GM12878 (cell line): Measurements from ENCODE around the gene SOSTDC1. TPM values are rescaled to one million over a fixed set of nuclear protein-coding genes. Genes with fewer than 3 reads are reported as not detected.

Experiments used
- ATAC-seq: fragments of 200-7000 bp; cut with Tn5 transposase; 3 replicates; pipeline ENCODE4 v1.9.1; 2020; ENCODE audit warnings: mild to moderate bottlenecking, moderate library complexity
- BruUV-seq: library from RNA; stranded (reverse); fragments of 400-500 nt; replicated peaks from 2 replicates; lab custom pipeline; 2021; lab: Mats Ljungman, UMichigan
- CTCF ChIA-PET: fragments of 300-600 bp; sonication (Branson Sonifier 250); formaldehyde crosslinking; extraction: SDS; loops from one replicate; lab custom pipeline; 2021; ENCODE audit warnings: inconsistent platforms; lab: Yijun Ruan, JAX
- POLR2A ChIA-PET: fragments of 350-600 bp; formaldehyde crosslinking; extraction: SDS; loops from one replicate; lab custom pipeline; 2021; ENCODE audit warnings: inconsistent platforms; lab: Charles Lee
- RAD21 ChIA-PET: fragments of 300-600 bp; sonication (Branson Sonifier 250); formaldehyde crosslinking; loops from one replicate; lab custom pipeline; 2023; ENCODE audit warnings: antibody characterized with exemption; ENCODE audit not compliant: unreplicated experiment; lab: Charles Lee
- SMC1A ChIA-PET: fragments of 300-600 bp; sonication (Branson Sonifier 250); formaldehyde crosslinking; loops from one replicate; lab custom pipeline; 2023; ENCODE audit not compliant: unreplicated experiment, uncharacterized antibody; lab: Charles Lee
- DNase-seq: peaks from one replicate; pipeline ENCODE4 v3.0.0-alpha.2; 2011; ENCODE audit warnings: low read depth, low spot score
- FAIRE-seq: peaks from 3 replicates; lab custom pipeline; 2011; peaks lifted over from hg19 to GRCh38; lab: Jason Lieb, UNC
- H2AFZ ChIP-seq: 2 replicates; pipeline ENCODE4 v1.6.0; 2011; ENCODE audit warnings: low read depth, low read length, control low read depth; ENCODE audit not compliant: control insufficient read depth
- H3K27ac ChIP-seq: 2 replicates; pipeline ENCODE4 v1.5.1; 2011; ENCODE audit warnings: control low read depth; ENCODE audit not compliant: control insufficient read depth, insufficient read depth
- H3K27me3 ChIP-seq, 2 experiments: replicated peaks in 1 of 2; 2 replicates each; pipeline versions ENCODE4 v1.6.0 to v1.6.1; 2011; ENCODE audit warnings: low read length in 1 of 2; ENCODE audit not compliant: control insufficient read depth in 2 of 2, insufficient read depth in 2 of 2
- H3K36me3 ChIP-seq, 2 experiments: 2 replicates each; pipeline ENCODE4 v1.5.1; 2011; ENCODE audit warnings: low read length in 1 of 2; ENCODE audit not compliant: control insufficient read depth in 2 of 2, insufficient read depth in 2 of 2
- H3K4me1 ChIP-seq: 2 replicates; pipeline ENCODE4 v1.6.1; 2011; ENCODE audit warnings: mild to moderate bottlenecking, low read length, moderate library complexity, mixed read lengths; ENCODE audit not compliant: control insufficient read depth, insufficient read depth
- H3K4me2 ChIP-seq: 2 replicates; pipeline ENCODE4 v1.6.0; 2011; ENCODE audit warnings: control low read depth; ENCODE audit not compliant: control insufficient read depth, insufficient read depth
- H3K4me3 ChIP-seq: fragments of 200-600 bp; sonication (generic); 2 replicates; pipeline ENCODE4 v1.5.1; 2016
- H3K79me2 ChIP-seq: 2 replicates; pipeline ENCODE4 v1.6.0; 2011; ENCODE audit warnings: low read length; ENCODE audit not compliant: control insufficient read depth, insufficient read depth
- H3K9ac ChIP-seq: 2 replicates; pipeline ENCODE4 v1.8.0; 2011; ENCODE audit warnings: low read length, control low read depth, mixed read lengths; ENCODE audit not compliant: control insufficient read depth, insufficient read depth
- H3K9me3 ChIP-seq: replicated peaks from 3 replicates; pipeline ENCODE4 v1.5.1; 2011; ENCODE audit warnings: mild to moderate bottlenecking, low read length; ENCODE audit not compliant: control insufficient read depth, insufficient read depth
- H4K20me1 ChIP-seq: 2 replicates; pipeline ENCODE4 v1.6.0; 2011; ENCODE audit not compliant: control insufficient read depth, insufficient read depth
- ATF2 ChIP-seq: IDR thresholded peaks from 2 replicates; pipeline ENCODE4 v1.6.1; 2012; ENCODE audit warnings: low read length, inconsistent platforms
- IKZF2 ChIP-seq, 2 experiments: fragments of 450-650 bp; IDR thresholded peaks; 2 replicates each; pipeline ENCODE4 v1.6.1; 2017; ENCODE audit warnings: mild to moderate bottlenecking in 2 of 2, moderate library complexity in 2 of 2
- IRF3 ChIP-seq: fragments of 450-650 bp; IDR thresholded peaks from 2 replicates; pipeline ENCODE4 v1.6.1; 2014; ENCODE audit warnings: mild to moderate bottlenecking
- IRF4 ChIP-seq: IDR thresholded peaks from 2 replicates; pipeline ENCODE4 v1.6.1; 2011; ENCODE audit warnings: low read depth, low read length
- NR2F1 ChIP-seq: fragments of 450-650 bp; conservative IDR thresholded peaks from 2 replicates; pipeline ENCODE4 v1.6.1; 2017; ENCODE audit warnings: mild to moderate bottlenecking
- PAX8 ChIP-seq: fragments of 450-650 bp; IDR thresholded peaks from 2 replicates; pipeline ENCODE4 v1.6.1; 2017; ENCODE audit warnings: mild to moderate bottlenecking, moderate library complexity
- PBX3 ChIP-seq: IDR thresholded peaks from 2 replicates; pipeline ENCODE4 v1.6.1; 2011; ENCODE audit warnings: mild to moderate bottlenecking, low read depth, low read length, moderate library complexity; ENCODE audit not compliant: insufficient replicate concordance
- RELA ChIP-seq: fragments of 450-650 bp; IDR thresholded peaks from 2 replicates; pipeline ENCODE4 v1.8.0; 2014; ENCODE audit warnings: borderline replicate concordance; ENCODE audit not compliant: partially characterized antibody
- SIX5 ChIP-seq: IDR thresholded peaks from 2 replicates; pipeline ENCODE4 v1.6.1; 2011; ENCODE audit warnings: mild to moderate bottlenecking, low read depth, low read length, moderate library complexity; ENCODE audit not compliant: severe bottlenecking
- SKIL ChIP-seq: fragments of 450-650 bp; IDR thresholded peaks from 2 replicates; pipeline ENCODE4 v1.6.1; 2017; ENCODE audit warnings: mild to moderate bottlenecking, low read depth, inconsistent platforms; ENCODE audit not compliant: poor library complexity, severe bottlenecking
- SMAD1 ChIP-seq: fragments of 450-650 bp; IDR thresholded peaks from 2 replicates; pipeline ENCODE4 v1.6.1; 2018; ENCODE audit warnings: mild to moderate bottlenecking, low read depth; ENCODE audit not compliant: partially characterized antibody
- SMAD5 ChIP-seq: IDR thresholded peaks from 2 replicates; pipeline ENCODE4 v1.6.1; 2016; ENCODE audit warnings: antibody characterized with exemption, low read depth
- STAT3 ChIP-seq: IDR thresholded peaks from 2 replicates; pipeline ENCODE4 v1.6.1; 2011; ENCODE audit warnings: low read depth, low read length, improper control_type of control experiment
- SUPT20H ChIP-seq: IDR thresholded peaks from 2 replicates; pipeline ENCODE4 v1.6.1; 2011; ENCODE audit warnings: low read depth, mild to moderate bottlenecking, low read length, moderate library complexity, borderline replicate concordance; ENCODE audit not compliant: control insufficient read depth
- TCF7 ChIP-seq: IDR thresholded peaks from 2 replicates; pipeline ENCODE4 v1.6.1; 2014; ENCODE audit warnings: antibody characterized with exemption, borderline replicate concordance
- YBX1 ChIP-seq: fragments of 450-650 bp; IDR thresholded peaks from 2 replicates; pipeline ENCODE4 v1.6.1; 2016; ENCODE audit warnings: antibody characterized with exemption
- YY1 ChIP-seq: IDR thresholded peaks from 2 replicates; pipeline ENCODE4 v1.6.1; 2011; ENCODE audit warnings: low read depth, mild to moderate bottlenecking, low read length
- ZBTB33 ChIP-seq: fragments of 450-650 bp; IDR thresholded peaks from 2 replicates; pipeline ENCODE4 v1.6.1; 2017; ENCODE audit warnings: mild to moderate bottlenecking
- WGBS: methylation state at CpG from one replicate; pipeline ENCODE4 v1.1.6; 2016; ENCODE audit warnings: low lambda C conversion rate; ENCODE audit not compliant: insufficient replicate concordance, insufficient coverage; ENCODE audit errors: missing lambda C conversion rate; 5-methylcytosine and 5-hydroxymethylcytosine counted together
- in situ Hi-C: fragments of 300-500 bp; cut with MboI; formaldehyde crosslinking; loops from 9 replicates; pipeline ENCODE4 v1.14.3; 2018; ENCODE audit warnings: mixed read lengths
- intact Hi-C: fragments of 100-400 bp; cut with micrococcal nuclease; formaldehyde crosslinking; loops from one replicate; pipeline ENCODE4 v1.14.2; 2022; ENCODE audit not compliant: unreplicated experiment
- polyA plus RNA-seq, 11 experiments: library from polyadenylated mRNA; depleted of rRNA in 4 of 11; unstranded in 6 of 11; stranded (reverse) in 5 of 11; fragments of >200 nt; fragmentation: Nextera tagmentation in 4 of 11; fragmentation: Illumina TruSeq in 1 of 11; extraction: Ambion mirVana in 4 of 11; extraction: Trizol in 1 of 11; gene quantifications; 1 replicate in 1 of 11; 2 replicates in 10 of 11; pipeline versions ENCODE4 v1.2.1 to v1.2.3, GENCODE V29; 2011 to 2016; ENCODE audit warnings: inconsistent platforms in 2 of 11, missing spikeins in 2 of 11, low read depth in 1 of 11
- total RNA-seq, 4 experiments: library from RNA; depleted of rRNA in 3 of 4; stranded (reverse); fragments of >200 nt in 3 of 4; fragmentation: Illumina TruSeq in 1 of 4; extraction: Trizol in 1 of 4; gene quantifications; 2 replicates each; pipeline versions ENCODE4 v1.2.1 to v1.2.3, GENCODE V29; 2013 to 2021

The SOSTDC1 gene
- total and polyA plus RNA-seq, 10 of the 15 experiments (the other 5 are each of a cell fraction or from before 2014, with no cell fraction given), result not detected

GRCh38 chr7:16502303-16502702 is 36.8 kb upstream of the SOSTDC1 start:
- ChIA-PET SMC1A (interaction anchor here (1.4 kb wide), 1 partner anchor 10 kb away, joined by 4 read pairs; no protein-coding TSS in a partner anchor), CTCF (no interaction called here), POLR2A (no interaction called here), RAD21 (no interaction called here)
- no peaks in the 10 kb centered on the region for H3K4me1 ChIP-seq
- H3K79me2 ChIP-seq, result no peaks in the 10 kb centered on the region
- WGBS, result 66% methylated on average over 19 of the region's 19 CpGs
- in situ Hi-C loops (no loop called here), intact Hi-C loops (no loop called here)
- H3K27ac ChIP-seq, result no peak overlapping the region
- H4K20me1 ChIP-seq, result no peaks in the 10 kb centered on the region
- H3K4me2 ChIP-seq, result no peak overlapping the region
- no peaks in the 10 kb centered on the region for H3K27me3 ChIP-seq
- DNase-seq (no peak), ATAC-seq (no peak), FAIRE-seq (no peak)
- H2AFZ ChIP-seq, result no peak overlapping the region
- H3K9me3 ChIP-seq, result no peaks in the 10 kb centered on the region
- H3K4me3 ChIP-seq, result no peak overlapping the region
- no peak overlapping the region for H3K9ac ChIP-seq
- TF ChIP-seq NR2F1, result no peak
- TF ChIP-seq RELA, result no peak
- no peak for TF ChIP-seq STAT3
- TF ChIP-seq ZBTB33, result no peak
- no peak for TF ChIP-seq SMAD1
- TF ChIP-seq IRF4, result no peak
- TF ChIP-seq IRF3, result no peak
- no peak for TF ChIP-seq PAX8
- no peak for TF ChIP-seq SKIL
- no peak for TF ChIP-seq SMAD5
- TF ChIP-seq SUPT20H, result no peak
- no peak for TF ChIP-seq PBX3
- no peak for TF ChIP-seq SIX5
- TF ChIP-seq IKZF2 (IDR thresholded peaks at IDR 0.05), result no peak
- TF ChIP-seq ATF2, result no peak
- TF ChIP-seq YBX1, result no peak
- no peak for TF ChIP-seq YY1
- TF ChIP-seq TCF7, result no peak
- BruUV-seq, result no TSS peak
- H3K36me3 ChIP-seq, result no peaks in the 10 kb centered on the region
